Stimulated activated CD4-positive, alpha-beta T cell treated with anti-CD3 and anti-CD28 coated beads, TNF-alpha, amount 100 ng/mL, for 4 hours (primary cell): ENCODE results near the gene KRTAP1-4.
"Not testable (repeated sequence)": the region's sequence is repeated elsewhere in the genome, so short reads cannot be mapped to it uniquely, and the experiment has no call there.

Experiments
- DNase-seq, 3 experiments: peaks; one replicate each; pipeline ENCODE4 v3.0.0-alpha.2; 2020; ENCODE audit warnings: low read depth in 3 of 3

Gene KRTAP1-4

GRCh38 chr17:41048441-41048840, 18.4 kb upstream of the KRTAP1-4 start:
- DNase-seq: no peak

DNA sequence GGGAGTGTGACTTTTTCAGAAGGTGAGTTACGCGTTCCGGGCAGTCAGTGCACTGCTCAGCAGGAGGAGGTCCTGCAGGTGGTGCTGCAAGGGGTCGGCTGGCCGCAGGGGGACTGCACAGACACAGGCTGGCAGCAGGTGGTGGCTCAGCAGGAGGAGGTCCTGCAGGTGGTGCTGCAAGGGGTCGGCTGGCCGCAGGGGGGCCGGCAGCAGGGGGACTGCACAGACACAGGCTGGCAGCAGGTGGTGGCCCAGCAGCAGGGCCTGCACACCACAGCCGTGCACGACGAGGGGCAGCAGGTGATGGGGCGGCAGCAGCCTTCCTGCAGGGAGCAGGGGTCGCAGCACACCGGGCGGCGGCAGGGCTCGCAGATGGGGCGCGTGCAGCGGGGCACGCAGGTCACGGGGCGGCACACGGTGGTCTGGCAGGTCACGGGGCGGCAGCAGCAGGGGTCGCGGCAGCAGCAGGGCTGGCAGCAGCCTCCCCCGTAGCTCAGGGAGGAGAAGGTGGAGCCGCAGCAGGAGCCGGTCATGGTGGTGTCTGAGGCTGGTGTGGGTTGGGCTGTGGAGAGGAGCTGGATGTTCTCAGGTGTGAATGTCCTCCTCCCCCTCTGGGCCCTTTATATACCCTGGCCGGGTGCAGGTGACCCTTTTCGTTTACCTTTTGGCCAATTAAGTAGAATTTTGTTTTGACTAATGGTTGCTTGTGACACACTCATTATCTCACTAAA, 16.9 kb upstream of the KRTAP1-4 start, which contains the start of gene KRTAP2-1:
Gene KRTAP2-1 (minus strand): TSS at position 582 of the 731 bp plus-strand sequence. CDS start 49 bp downstream, at position 533.
- DNase-seq: not testable (repeated sequence)

DNA sequence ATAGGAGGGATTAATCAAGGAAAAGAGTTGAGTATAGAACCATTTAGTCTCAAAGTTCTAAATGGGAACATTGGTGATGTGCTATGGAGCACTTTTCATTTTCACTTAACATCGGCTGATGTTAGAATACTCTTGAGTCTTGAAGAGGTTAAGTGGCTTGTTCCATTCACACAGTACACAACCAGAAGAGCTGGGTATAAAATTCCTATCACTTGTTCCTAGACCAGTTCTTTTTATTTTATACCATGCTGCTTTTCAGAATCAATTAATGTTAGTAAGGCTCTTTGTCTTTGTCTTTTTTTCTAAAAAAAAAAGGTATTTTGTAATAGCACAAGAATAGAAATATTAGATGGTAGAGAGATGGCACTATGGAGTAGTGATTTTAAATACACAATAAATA, 13.0 kb upstream of the KRTAP1-4 start:
- DNase-seq: no peak

- DNase-seq: not testable (repeated sequence)
These were observed 11.0 kb upstream of the KRTAP1-4 start, which contains the start of gene KRTAP1-1 for GRCh38 chr17:41040783-41041571. Gene KRTAP1-1, minus strand, starts transcription at chr17:41041450. Its CDS starts 53 bp downstream, at chr17:41041397.

GRCh38 chr17:41037853-41038350, 7.9 kb upstream of the KRTAP1-4 start:
- DNase-seq: no peak

GRCh38 chr17:41034346-41034935, 4.4 kb upstream of the KRTAP1-4 start, which contains the start of gene KRTAP1-3:
Gene KRTAP1-3, minus strand, starts transcription at chr17:41034874. Its CDS starts 53 bp downstream, at chr17:41034821.
- DNase-seq: not testable (repeated sequence)

DNA sequence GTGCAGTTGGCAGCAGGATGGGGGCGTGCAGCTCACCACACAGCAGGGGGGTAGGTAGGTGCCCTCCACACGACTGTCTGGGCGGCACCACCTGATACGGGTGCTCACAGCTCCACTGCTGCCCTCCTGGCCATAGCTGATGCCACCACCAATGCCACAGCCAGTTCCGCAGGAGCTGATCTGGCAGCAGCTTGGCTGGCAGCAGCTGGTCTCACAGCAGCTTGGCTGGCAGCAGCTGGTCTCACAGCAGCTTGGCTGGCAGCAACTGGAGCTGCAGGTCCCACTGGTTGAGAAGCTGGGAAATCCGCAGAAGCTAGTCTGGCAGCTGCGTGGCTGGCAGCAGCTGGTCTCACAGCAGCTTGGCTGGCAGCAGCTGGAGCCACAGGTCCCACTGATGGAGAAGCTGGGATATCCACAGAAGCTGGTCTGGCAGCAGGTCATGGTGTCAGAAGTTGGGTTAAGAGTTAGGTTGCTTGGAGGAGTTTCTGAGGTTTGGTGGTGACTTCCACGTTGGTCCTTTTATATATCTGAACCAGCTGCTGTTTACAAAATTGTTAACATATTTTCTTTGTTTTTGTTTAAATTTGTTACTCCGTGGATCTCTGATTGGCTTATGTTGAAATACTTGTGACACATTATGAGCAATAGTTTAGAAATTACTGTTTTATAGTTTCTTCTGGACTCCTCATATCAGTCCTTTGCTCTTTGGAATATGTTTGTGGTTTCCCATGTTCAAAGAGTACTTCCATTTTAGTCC, 3.1 kb downstream of the KRTAP1-4 start, which contains the start of gene KRTAP1-5:
Gene KRTAP1-5 (minus strand): TSS at position 494 of the 757 bp plus-strand sequence. CDS start 53 bp downstream, at position 441.
- DNase-seq: no peak

- no peak for DNase-seq
These were observed 5.3 kb downstream of the KRTAP1-4 start for GRCh38 chr17:41024697-41025096.

GRCh38 chr17:41020336-41020735, 9.7 kb downstream of the KRTAP1-4 start:
- DNase-seq: no peak

DNA sequence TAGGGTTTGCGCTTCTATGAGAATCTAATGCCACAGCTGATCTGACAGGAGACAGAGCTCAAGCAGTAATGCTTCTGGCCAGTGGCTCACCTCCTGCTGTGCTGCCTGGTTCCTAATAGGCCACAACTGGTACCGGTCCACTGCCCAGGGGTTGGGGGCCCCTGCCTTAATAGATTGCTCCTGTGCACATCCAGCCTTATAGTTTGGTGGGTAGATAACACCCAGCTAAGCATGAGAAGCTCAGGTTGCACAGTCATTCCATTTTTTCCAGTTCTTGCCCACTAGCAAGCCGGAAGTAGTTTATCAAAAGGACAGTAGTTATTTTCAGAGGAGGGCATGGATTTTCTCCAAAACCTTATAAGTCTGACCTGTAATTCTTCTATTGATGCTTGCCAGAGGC, 10.6 kb downstream of the KRTAP1-4 start:
- no peak for DNase-seq

- no peak for DNase-seq
These were observed 11.5 kb downstream of the KRTAP1-4 start for GRCh38 chr17:41018541-41018940.

- DNase-seq: no peak
These were observed 13.3 kb downstream of the KRTAP1-4 start for GRCh38 chr17:41016578-41017215.

- DNase-seq: no peak
These were observed 14.5 kb downstream of the KRTAP1-4 start for GRCh38 chr17:41015454-41015853.

DNA sequence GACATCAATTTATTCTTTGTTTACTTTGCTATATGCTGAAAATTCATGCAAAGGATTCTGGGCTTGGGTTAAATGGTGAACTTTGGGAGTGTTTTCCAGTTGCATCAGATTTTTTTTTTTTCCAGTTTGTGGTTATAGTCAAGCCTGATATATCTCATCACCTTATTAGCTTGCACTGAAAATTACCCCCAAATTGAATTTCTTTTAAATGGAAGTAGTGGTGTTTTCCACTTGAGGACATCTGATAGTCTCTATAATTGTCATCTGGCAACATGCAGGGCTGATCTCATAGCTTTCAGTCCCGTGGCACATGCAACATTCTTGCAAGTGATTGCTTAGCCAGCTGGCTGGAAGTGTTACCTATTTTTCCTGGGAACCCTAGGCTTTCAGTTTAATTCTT, 16.4 kb downstream of the KRTAP1-4 start:
- no peak for DNase-seq

DNA sequence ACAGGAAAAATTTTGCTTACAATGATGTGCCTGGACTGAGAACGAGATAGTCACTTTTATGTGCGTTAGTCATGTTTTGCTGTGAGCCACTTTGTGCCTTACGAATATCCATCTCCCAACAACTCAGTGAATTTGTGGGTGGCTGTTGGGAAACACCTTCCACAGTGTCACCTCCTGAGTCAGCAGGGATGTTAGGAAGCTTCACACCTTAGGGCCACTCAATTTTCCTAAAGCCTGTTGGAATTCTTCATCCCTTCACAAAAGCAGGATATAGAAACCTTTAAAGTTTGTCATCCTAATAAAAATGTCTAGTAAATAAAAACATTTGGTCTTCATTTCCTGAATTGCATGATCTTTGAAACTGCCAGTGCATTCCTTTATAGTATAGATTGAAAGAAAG, 16.8 kb downstream of the KRTAP1-4 start:
- no peak for DNase-seq

DNA sequence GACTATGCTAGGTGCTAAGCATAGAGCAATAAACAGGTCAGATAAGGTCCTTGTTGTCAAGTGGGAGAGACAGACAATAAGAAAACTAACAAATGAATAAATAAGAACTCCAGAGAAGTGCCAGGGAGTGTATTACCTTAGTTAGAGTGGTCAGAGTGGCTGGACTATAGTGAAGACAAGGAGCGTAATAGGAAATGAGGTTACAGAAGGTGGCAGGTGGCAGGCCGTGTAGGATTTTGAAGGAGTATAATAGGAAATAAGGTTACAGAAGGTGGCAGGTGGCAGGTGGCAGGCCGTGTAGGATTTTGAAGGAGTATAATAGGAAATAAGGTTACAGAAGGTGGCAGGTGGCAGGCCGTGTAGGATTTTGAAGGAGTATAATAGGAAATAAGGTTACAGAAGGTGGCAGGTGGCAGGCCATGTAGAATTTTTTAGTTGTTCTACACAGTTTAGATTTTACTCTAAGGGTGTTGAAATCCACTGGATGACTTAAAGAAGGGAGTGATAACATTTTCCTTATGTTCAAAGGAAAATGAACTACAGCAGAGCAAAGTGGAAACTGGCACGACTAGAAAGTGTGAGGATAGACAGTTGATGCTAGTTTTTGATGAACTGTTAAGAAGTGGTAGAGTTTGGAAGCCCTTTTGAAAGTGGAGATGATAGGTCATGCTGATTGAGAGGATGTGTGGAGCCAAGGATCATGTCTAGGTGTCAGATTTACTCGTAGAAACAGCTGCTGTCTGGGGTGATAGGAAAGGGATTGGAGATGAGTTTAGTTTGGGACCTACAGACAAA, 17.5 kb downstream of the KRTAP1-4 start:
- no peak for DNase-seq

- DNase-seq: no peak
These were observed 19.6 kb downstream of the KRTAP1-4 start for GRCh38 chr17:41010441-41010840.

DNA sequence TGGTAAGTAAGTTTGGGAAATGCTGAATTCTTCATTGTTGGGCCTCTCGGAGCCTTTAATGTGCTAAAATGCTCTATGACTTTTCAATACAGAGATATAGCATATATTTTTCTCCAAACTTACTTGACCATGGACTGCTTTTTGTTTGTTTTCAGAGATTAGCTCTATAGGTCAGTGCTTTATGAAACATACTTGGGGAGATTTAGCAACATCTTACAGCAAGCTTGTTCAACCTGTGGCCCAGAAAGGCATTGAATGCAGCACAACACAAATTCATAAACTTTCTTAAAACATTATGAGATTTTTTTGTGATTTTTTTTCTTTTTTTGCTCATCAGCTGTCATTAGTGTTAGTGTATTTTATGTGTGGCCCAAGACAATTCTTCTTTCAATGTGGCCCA, 20.1 kb downstream of the KRTAP1-4 start:
- no peak for DNase-seq

- DNase-seq: no peak
These were observed 20.7 kb downstream of the KRTAP1-4 start for GRCh38 chr17:41009301-41009760.

DNA sequence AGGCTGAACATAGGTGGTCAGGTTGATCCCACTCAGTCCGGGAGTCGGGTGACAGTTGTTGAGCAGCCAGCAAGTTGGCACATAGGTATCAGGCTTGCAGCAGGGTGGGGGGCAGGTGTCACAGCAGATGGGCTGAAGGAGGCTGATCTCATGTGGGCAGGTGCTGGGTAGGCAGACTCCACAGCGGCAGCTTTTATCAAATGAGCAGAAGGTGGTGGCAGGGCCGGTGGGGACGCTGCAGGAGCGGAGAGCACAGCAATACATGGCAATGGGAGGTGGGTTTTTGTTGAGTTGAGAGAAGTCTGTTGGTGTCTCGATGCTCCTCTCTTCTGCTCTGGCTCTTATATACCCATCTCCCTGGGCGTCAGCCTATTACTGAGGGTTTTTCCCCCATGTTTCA, 21.2 kb downstream of the KRTAP1-4 start, which contains the start of gene KRTAP3-1:
Gene KRTAP3-1 (minus strand): TSS at position 318 of the 400 bp plus-strand sequence. CDS start 54 bp downstream, at position 264.
- DNase-seq: no peak
